HepG2 (cell line): ENCODE results near the gene TSLP. TPM values are rescaled to one million over a fixed set of nuclear protein-coding genes. Genes with fewer than 3 reads are reported as not detected.

Experiments
- ELF3 ChIP-seq: IDR thresholded peaks from 2 replicates; pipeline ENCODE4 v1.6.1; 2016; ENCODE audit warnings: missing genetic modification reagents, missing compliant biosample characterization
- MAF1 ChIP-seq: sonication (generic); formaldehyde crosslinking; IDR thresholded peaks from 2 replicates; pipeline ENCODE4 v1.5.0; 2020; ENCODE audit warnings: missing genetic modification reagents, borderline replicate concordance
- SSRP1 ChIP-seq: IDR thresholded peaks from 2 replicates; pipeline ENCODE4 v1.6.1; 2016; ENCODE audit warnings: control low read depth
- polyA plus RNA-seq, 8 experiments: library from polyadenylated mRNA; depleted of rRNA in 3 of 8; stranded (reverse) in 7 of 8; unstranded in 1 of 8; fragments of >200 nt; fragmentation: Illumina TruSeq in 4 of 8; extraction: Trizol in 4 of 8; gene quantifications; 2 replicates each; pipeline versions ENCODE4 v1.2.1 to v1.2.3, GENCODE V29; 2011 to 2016; ENCODE audit warnings: low read depth in 4 of 8, missing spikeins in 1 of 8, mixed read lengths in 1 of 8; ENCODE audit not compliant: insufficient read depth in 1 of 8
- total RNA-seq, 5 experiments: library from RNA; depleted of rRNA; stranded (reverse); fragments of >200 nt; fragmentation: Illumina TruSeq; extraction: Trizol; gene quantifications; 2 replicates each; pipeline ENCODE4 v1.2.3, GENCODE V29; 2016; ENCODE audit warnings: low read depth in 1 of 5
- TF ChIP-seq, protein P1 (sequence below): sonication (generic); formaldehyde crosslinking; IDR thresholded peaks from 2 replicates; pipeline ENCODE4 v1.5.0; 2020; ENCODE audit warnings: mild to moderate bottlenecking, missing genetic modification reagents
- TF ChIP-seq, protein P2 (sequence below): sonication (generic); formaldehyde crosslinking; IDR thresholded peaks from 2 replicates; pipeline ENCODE4 v1.4.0; 2020; ENCODE audit warnings: missing genetic modification reagents, borderline replicate concordance
- TF ChIP-seq, protein P3 (sequence below): sonication (generic); formaldehyde crosslinking; IDR thresholded peaks from 2 replicates; pipeline ENCODE4 v1.4.0; 2020; ENCODE audit warnings: mild to moderate bottlenecking, missing genetic modification reagents
- TF ChIP-seq, protein P4 (sequence below): sonication (generic); formaldehyde crosslinking; conservative IDR thresholded peaks from 2 replicates; pipeline ENCODE4 v1.4.0; 2020; ENCODE audit warnings: mild to moderate bottlenecking, missing genetic modification reagents, moderate library complexity
- TF ChIP-seq, protein P5 (sequence below): sonication (generic); formaldehyde crosslinking; IDR thresholded peaks from 2 replicates; pipeline ENCODE4 v1.5.0; 2020; ENCODE audit warnings: missing genetic modification reagents

The TSLP gene
- total and polyA plus RNA-seq, 2 of the 13 experiments (the other 11 are each of a cell fraction or from before 2014, with no cell fraction given), result not detected

DNA sequence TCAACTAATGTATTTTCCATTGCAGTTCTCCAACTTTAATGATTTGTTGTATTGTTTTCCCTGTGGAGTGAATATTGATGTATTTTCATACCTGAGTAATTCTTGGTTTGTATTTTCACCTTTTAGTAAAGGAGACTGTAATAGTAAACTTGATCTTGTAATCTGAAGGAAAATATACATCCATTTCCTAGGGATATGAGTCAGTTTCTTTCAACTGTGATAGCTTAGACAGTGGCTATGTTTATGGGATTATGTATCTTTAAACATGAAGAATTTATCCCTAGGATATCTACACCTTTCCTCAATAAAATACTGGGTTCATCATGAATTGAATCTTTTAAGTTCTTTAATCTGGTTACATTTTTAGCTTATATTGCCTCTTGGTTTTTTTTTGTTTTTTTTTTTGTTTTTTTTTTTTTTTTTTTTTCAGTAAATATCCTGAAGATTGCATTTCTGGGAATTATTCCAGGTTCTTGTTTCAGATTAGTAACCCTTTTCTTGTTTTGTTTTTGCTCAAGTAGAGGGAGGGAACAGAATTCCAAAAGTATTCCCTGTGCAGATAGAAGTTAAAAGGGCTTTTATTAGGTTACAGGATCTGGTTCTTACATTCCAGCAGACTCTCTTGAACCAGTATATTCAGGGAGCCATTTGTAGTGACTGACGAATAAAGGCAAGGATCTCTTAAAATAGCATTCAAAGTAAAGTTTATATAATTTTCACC, 27.7 kb downstream of the TSLP start (continued):
- TF ChIP-seq, protein P1, sequence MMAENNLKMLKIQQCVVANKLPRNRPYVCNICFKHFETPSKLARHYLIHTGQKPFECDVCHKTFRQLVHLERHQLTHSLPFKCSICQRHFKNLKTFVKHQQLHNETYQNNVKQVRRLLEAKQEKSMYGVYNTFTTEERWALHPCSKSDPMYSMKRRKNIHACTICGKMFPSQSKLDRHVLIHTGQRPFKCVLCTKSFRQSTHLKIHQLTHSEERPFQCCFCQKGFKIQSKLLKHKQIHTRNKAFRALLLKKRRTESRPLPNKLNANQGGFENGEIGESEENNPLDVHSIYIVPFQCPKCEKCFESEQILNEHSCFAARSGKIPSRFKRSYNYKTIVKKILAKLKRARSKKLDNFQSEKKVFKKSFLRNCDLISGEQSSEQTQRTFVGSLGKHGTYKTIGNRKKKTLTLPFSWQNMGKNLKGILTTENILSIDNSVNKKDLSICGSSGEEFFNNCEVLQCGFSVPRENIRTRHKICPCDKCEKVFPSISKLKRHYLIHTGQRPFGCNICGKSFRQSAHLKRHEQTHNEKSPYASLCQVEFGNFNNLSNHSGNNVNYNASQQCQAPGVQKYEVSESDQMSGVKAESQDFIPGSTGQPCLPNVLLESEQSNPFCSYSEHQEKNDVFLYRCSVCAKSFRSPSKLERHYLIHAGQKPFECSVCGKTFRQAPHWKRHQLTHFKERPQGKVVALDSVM (CRISPR knock-in tag), result no peak
- TF ChIP-seq, protein P2, sequence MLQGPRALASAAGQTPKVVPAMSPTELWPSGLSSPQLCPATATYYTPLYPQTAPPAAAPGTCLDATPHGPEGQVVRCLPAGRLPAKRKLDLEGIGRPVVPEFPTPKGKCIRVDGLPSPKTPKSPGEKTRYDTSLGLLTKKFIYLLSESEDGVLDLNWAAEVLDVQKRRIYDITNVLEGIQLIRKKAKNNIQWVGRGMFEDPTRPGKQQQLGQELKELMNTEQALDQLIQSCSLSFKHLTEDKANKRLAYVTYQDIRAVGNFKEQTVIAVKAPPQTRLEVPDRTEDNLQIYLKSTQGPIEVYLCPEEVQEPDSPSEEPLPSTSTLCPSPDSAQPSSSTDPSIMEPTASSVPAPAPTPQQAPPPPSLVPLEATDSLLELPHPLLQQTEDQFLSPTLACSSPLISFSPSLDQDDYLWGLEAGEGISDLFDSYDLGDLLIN, result no peak
- TF ChIP-seq, protein P3, sequence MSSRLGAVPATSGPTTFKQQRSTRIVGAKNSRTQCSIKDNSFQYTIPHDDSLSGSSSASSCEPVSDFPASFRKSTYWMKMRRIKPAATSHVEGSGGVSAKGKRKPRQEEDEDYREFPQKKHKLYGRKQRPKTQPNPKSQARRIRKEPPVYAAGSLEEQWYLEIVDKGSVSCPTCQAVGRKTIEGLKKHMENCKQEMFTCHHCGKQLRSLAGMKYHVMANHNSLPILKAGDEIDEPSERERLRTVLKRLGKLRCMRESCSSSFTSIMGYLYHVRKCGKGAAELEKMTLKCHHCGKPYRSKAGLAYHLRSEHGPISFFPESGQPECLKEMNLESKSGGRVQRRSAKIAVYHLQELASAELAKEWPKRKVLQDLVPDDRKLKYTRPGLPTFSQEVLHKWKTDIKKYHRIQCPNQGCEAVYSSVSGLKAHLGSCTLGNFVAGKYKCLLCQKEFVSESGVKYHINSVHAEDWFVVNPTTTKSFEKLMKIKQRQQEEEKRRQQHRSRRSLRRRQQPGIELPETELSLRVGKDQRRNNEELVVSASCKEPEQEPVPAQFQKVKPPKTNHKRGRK (CRISPR knock-in tag), result no peak
- TF ChIP-seq, protein P4, sequence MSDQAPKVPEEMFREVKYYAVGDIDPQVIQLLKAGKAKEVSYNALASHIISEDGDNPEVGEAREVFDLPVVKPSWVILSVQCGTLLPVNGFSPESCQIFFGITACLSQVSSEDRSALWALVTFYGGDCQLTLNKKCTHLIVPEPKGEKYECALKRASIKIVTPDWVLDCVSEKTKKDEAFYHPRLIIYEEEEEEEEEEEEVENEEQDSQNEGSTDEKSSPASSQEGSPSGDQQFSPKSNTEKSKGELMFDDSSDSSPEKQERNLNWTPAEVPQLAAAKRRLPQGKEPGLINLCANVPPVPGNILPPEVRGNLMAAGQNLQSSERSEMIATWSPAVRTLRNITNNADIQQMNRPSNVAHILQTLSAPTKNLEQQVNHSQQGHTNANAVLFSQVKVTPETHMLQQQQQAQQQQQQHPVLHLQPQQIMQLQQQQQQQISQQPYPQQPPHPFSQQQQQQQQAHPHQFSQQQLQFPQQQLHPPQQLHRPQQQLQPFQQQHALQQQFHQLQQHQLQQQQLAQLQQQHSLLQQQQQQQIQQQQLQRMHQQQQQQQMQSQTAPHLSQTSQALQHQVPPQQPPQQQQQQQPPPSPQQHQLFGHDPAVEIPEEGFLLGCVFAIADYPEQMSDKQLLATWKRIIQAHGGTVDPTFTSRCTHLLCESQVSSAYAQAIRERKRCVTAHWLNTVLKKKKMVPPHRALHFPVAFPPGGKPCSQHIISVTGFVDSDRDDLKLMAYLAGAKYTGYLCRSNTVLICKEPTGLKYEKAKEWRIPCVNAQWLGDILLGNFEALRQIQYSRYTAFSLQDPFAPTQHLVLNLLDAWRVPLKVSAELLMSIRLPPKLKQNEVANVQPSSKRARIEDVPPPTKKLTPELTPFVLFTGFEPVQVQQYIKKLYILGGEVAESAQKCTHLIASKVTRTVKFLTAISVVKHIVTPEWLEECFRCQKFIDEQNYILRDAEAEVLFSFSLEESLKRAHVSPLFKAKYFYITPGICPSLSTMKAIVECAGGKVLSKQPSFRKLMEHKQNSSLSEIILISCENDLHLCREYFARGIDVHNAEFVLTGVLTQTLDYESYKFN (CRISPR knock-in tag), result no peak
- TF ChIP-seq MAF1, result no peak
- no peak for TF ChIP-seq SSRP1 (CRISPR knock-in tag)
- TF ChIP-seq ELF3 (CRISPR knock-in tag), result no peak
- TF ChIP-seq, protein P5, sequence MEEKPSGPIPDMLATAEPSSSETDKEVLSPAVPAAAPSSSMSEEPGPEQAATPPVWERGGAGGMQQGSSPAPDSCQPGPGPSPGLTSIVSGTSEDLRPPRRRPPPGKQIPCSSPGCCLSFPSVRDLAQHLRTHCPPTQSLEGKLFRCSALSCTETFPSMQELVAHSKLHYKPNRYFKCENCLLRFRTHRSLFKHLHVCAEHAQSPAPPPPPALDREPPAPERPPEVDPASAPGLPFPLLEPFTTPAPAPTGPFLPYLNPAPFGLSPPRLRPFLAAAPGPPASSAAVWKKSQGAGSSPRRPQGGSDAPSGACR (CRISPR knock-in tag), result no peak
